ENCODE measurements around the gene VNN1. TPM values are rescaled to one million over a fixed set of nuclear protein-coding genes. Genes with fewer than 3 reads are reported as not detected.

VNN1 gene
- total RNA-seq, 2 donors from 2014 or later, result not detected

GRCh38 chr6:132661906-132662305 is 51.9 kb downstream of the VNN1 start:
- Histone ChIP-seq H3K9me3 (ENCODE audit: control insufficient read depth, low read length) (peaks cover 4% of the 10 kb centered on the region), H3K36me3 (ENCODE audit: control insufficient read depth, insufficient read depth, low read length) (no peaks in the 10 kb centered on the region), H3K27me3 (ENCODE audit: control insufficient read depth, insufficient read depth, low read length, poor library complexity, severe bottlenecking) (no peaks in the 10 kb centered on the region), H3K4me1 (ENCODE audit: control insufficient read depth, insufficient read depth, low read length) (no peaks in the 10 kb centered on the region), H3K9ac (ENCODE audit: extremely low read depth, low read length, poor library complexity, severe bottlenecking) (no peak overlapping the region), H3K4me3 (ENCODE audit: low read length) (no peak overlapping the region), H3K27ac (ENCODE audit: low read depth, low read length) (no peak overlapping the region)
- Mint-ChIP-seq H3K9me3 (no peaks in the 10 kb centered on the region), H3K4me1 (peaks cover 2% of the 10 kb centered on the region), H3K36me3 (ENCODE audit: low read depth) (no peaks in the 10 kb centered on the region), H3K27me3 (ENCODE audit: insufficient read depth) (no peaks in the 10 kb centered on the region), H3K4me3 (no peak overlapping the region), H3K27ac (no peak overlapping the region)
- 83 to 96% methylated on average over 1 to 3 of the region's 4 CpGs for WGBS, 2 experiments (ENCODE audit: insufficient coverage in 1 of 2, insufficient read length in 1 of 2)
- TF ChIP-seq, protein P1, sequence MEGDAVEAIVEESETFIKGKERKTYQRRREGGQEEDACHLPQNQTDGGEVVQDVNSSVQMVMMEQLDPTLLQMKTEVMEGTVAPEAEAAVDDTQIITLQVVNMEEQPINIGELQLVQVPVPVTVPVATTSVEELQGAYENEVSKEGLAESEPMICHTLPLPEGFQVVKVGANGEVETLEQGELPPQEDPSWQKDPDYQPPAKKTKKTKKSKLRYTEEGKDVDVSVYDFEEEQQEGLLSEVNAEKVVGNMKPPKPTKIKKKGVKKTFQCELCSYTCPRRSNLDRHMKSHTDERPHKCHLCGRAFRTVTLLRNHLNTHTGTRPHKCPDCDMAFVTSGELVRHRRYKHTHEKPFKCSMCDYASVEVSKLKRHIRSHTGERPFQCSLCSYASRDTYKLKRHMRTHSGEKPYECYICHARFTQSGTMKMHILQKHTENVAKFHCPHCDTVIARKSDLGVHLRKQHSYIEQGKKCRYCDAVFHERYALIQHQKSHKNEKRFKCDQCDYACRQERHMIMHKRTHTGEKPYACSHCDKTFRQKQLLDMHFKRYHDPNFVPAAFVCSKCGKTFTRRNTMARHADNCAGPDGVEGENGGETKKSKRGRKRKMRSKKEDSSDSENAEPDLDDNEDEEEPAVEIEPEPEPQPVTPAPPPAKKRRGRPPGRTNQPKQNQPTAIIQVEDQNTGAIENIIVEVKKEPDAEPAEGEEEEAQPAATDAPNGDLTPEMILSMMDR (conservative IDR thresholded peaks at IDR 0.05), result no peak
- DNase-seq, result no peak

DNA sequence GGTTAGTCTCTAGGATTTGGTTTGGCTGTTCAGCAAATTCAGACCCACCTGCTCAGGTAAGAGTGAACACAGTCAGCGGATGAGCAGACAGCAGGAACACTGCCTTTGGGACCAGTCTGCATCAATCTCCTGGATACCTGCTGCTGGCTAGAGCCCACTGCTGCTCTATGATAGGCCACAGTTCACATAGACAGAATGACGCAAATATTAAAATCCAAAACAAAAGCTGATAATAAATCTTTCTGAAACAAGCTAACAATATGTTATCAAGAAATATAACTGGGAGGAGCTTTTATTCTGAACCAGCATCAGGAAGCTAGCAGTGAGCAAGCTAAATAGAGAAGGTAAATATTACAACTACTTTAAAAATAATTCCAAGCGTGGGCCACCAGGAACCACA is 54.8 kb downstream of the VNN1 start, which contains the start of gene TAAR1:
TSS of gene TAAR1 (minus strand) at position 101 of the 400 bp plus-strand sequence. CDS start 13,179 bp downstream, outside the sequence.
- Histone ChIP-seq H3K27ac (ENCODE audit: low read depth, low read length) (no peak within 1 kb of the TSS), H3K4me3 (ENCODE audit: low read length) (no peak within 1 kb of the TSS), H3K9ac (ENCODE audit: extremely low read depth, low read length, poor library complexity, severe bottlenecking) (no peak within 1 kb of the TSS), H3K27me3 (ENCODE audit: control insufficient read depth, insufficient read depth, low read length, poor library complexity, severe bottlenecking) (no peaks in the 10 kb centered on the region), H3K36me3 (ENCODE audit: control insufficient read depth, insufficient read depth, low read length) (no peaks in the 10 kb centered on the region), H3K4me1 (ENCODE audit: control insufficient read depth, insufficient read depth, low read length) (no peaks in the 10 kb centered on the region), H3K9me3 (ENCODE audit: control insufficient read depth, low read length) (no peaks in the 10 kb centered on the region)
- no peaks in the 10 kb centered on the region for H3K36me3 Mint-ChIP-seq (ENCODE audit: low read depth)
- no peak within 1 kb of the TSS for H3K4me3 Mint-ChIP-seq
- no peaks in the 10 kb centered on the region for H3K9me3 Mint-ChIP-seq
- 60 to 84% methylated on average over 1 to 3 of the region's 3 CpGs for WGBS, 2 experiments (ENCODE audit: insufficient coverage in 1 of 2, insufficient read length in 1 of 2)
- H3K4me1 Mint-ChIP-seq, result no peaks in the 10 kb centered on the region
- TF ChIP-seq, protein P1 (conservative IDR thresholded peaks at IDR 0.05), result no peak
- H3K27ac Mint-ChIP-seq, result no peak within 1 kb of the TSS
- DNase-seq, result no peak
- H3K27me3 Mint-ChIP-seq (ENCODE audit: insufficient read depth), result no peaks in the 10 kb centered on the region

GRCh38 chr6:132651062-132651461 is 62.8 kb downstream of the VNN1 start:
- 90 to 91% methylated on average over 3 of the region's 3 CpGs for WGBS, 2 experiments (ENCODE audit: insufficient coverage in 1 of 2, insufficient read length in 1 of 2)
- Mint-ChIP-seq H3K27ac (no peak overlapping the region), H3K4me1 (no peaks in the 10 kb centered on the region), H3K27me3 (ENCODE audit: insufficient read depth) (no peaks in the 10 kb centered on the region), H3K36me3 (ENCODE audit: low read depth) (no peaks in the 10 kb centered on the region), H3K9me3 (no peaks in the 10 kb centered on the region), H3K4me3 (no peak overlapping the region)
- H3K9me3 ChIP-seq (ENCODE audit: control insufficient read depth, low read length), result no peaks in the 10 kb centered on the region
- TF ChIP-seq, protein P1 (conservative IDR thresholded peaks at IDR 0.05), result no peak
- no peaks in the 10 kb centered on the region for H3K27me3 ChIP-seq (ENCODE audit: control insufficient read depth, insufficient read depth, low read length, poor library complexity, severe bottlenecking)
- no peak overlapping the region for H3K4me3 ChIP-seq (ENCODE audit: low read length)
- no peak overlapping the region for H3K27ac ChIP-seq (ENCODE audit: low read depth, low read length)
- no peaks in the 10 kb centered on the region for H3K4me1 ChIP-seq (ENCODE audit: control insufficient read depth, insufficient read depth, low read length)
- H3K9ac ChIP-seq (ENCODE audit: extremely low read depth, low read length, poor library complexity, severe bottlenecking), result no peak overlapping the region
- DNase-seq, result no peak
- no peaks in the 10 kb centered on the region for H3K36me3 ChIP-seq (ENCODE audit: control insufficient read depth, insufficient read depth, low read length)

All from endodermal cell (in vitro differentiated cells).